Activated CD4-positive, alpha-beta T cell treated with anti-CD3 and anti-CD28 coated beads, Interleukin-2, amount 10 ng/mL, durations not matched to agents 7 days and 5 days (primary cell): ENCODE measurements around the gene SIL1. TPM values are rescaled to one million over a fixed set of nuclear protein-coding genes. Genes with fewer than 3 reads are reported as not detected.
"Not testable (repeated sequence)": the region's sequence is repeated elsewhere in the genome, so short reads cannot be mapped to it uniquely, and the experiment has no call there.

Experiments used
- CTCF ChIA-PET: fragments of 350-600 bp; sonication (Branson Sonifier 250); formaldehyde crosslinking; loops from one replicate; lab custom pipeline; 2021; ENCODE audit warnings: antibody characterized with exemption; lab: Charles Lee
- POLR2A ChIA-PET: fragments of 350-600 bp; sonication (Branson Sonifier 250); formaldehyde crosslinking; loops from one replicate; lab custom pipeline; 2021; ENCODE audit warnings: antibody characterized with exemption; lab: Charles Lee
- DNase-seq: peaks from one replicate; pipeline ENCODE4 v3.0.0-alpha.2; 2020
- H3K27ac Mint-ChIP-seq: one replicate; pipeline ENCODE4 v1.8.0; 2021; ENCODE audit warnings: mild to moderate bottlenecking, moderate library complexity, mixed read lengths
- H3K27me3 Mint-ChIP-seq: one replicate; pipeline ENCODE4 v1.8.0; 2021; ENCODE audit warnings: mixed read lengths
- H3K36me3 Mint-ChIP-seq: one replicate; pipeline ENCODE4 v1.8.0; 2021; ENCODE audit warnings: low read depth, mixed read lengths
- H3K4me1 Mint-ChIP-seq: one replicate; pipeline ENCODE4 v1.8.0; 2021; ENCODE audit warnings: mixed read lengths
- H3K4me3 Mint-ChIP-seq: one replicate; pipeline ENCODE4 v1.8.0; 2021; ENCODE audit warnings: mild to moderate bottlenecking, moderate library complexity, mixed read lengths
- H3K9me3 Mint-ChIP-seq: one replicate; pipeline ENCODE4 v1.8.0; 2021; ENCODE audit warnings: mixed read lengths
- total RNA-seq, 2 experiments: library from RNA; stranded (reverse); gene quantifications; one replicate each; pipeline ENCODE4 v1.2.3, GENCODE V29; 2021

Gene SIL1
- total RNA-seq, 2 experiments from 2014 or later: 9.4 to 9.7 TPM

DNA sequence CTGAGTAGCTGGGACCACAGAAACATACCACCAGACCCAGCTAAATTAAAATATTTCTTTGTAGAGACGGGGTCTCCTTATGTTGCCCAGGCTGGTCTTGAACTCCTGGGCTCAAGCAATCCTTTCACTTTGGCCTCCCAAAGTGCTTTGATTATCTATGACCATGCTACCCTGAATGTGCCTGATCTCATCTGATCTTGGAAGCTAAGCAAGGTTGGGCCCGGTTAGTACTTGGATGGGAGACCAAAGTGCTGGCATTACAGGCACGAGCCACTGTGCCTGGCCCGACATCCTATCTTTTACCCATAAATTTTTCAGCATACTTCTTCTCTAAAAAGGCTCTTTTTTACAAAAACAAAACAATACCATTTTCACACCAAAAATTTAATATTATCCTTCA, 186.0 kb downstream of the SIL1 start:
- CTCF ChIA-PET: no interaction called here
- H3K4me3 Mint-ChIP-seq: peak overlapping the region; percentile 68

DNA sequence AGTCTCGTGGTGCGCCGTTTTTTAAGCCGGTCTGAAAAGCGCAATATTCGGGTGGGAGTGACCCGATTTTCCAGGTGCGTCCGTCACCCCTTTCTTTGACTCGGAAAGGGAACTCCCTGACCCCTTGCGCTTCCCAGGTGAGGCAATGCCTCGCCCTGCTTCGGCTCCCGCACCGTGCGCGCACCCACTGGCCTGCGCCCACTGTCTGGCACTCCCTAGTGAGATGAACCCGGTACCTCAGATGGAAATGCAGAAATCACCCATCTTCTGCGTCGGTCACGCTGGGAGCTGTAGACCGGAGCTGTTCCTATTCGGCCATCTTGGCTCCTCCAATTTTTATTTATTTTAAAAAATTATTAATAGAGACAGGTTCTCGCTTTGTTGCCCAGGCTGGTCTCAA, 187.0 kb downstream of the SIL1 start:
- peak overlapping the region; percentile 71 for H3K27ac Mint-ChIP-seq
- H3K27me3 Mint-ChIP-seq, DNase-seq, H3K4me1 Mint-ChIP-seq, CTCF ChIA-PET, POLR2A ChIA-PET, H3K36me3 Mint-ChIP-seq, H3K9me3 Mint-ChIP-seq: not testable (repeated sequence)
- H3K4me3 Mint-ChIP-seq: peak overlapping the region; percentile 68

More for the DNA sequence above, 186.0 kb downstream of the SIL1 start:
- Mint-ChIP-seq H3K9me3 (no peaks in the 10 kb centered on the region), H3K27me3 (peaks cover 2% of the 10 kb centered on the region), H3K27ac (peak overlapping the region; percentile 39), H3K4me1 (peaks cover 2% of the 10 kb centered on the region), H3K36me3 (peaks cover 2% of the 10 kb centered on the region)
- DNase-seq: no peak
- POLR2A ChIA-PET: no interaction called here

DNA sequence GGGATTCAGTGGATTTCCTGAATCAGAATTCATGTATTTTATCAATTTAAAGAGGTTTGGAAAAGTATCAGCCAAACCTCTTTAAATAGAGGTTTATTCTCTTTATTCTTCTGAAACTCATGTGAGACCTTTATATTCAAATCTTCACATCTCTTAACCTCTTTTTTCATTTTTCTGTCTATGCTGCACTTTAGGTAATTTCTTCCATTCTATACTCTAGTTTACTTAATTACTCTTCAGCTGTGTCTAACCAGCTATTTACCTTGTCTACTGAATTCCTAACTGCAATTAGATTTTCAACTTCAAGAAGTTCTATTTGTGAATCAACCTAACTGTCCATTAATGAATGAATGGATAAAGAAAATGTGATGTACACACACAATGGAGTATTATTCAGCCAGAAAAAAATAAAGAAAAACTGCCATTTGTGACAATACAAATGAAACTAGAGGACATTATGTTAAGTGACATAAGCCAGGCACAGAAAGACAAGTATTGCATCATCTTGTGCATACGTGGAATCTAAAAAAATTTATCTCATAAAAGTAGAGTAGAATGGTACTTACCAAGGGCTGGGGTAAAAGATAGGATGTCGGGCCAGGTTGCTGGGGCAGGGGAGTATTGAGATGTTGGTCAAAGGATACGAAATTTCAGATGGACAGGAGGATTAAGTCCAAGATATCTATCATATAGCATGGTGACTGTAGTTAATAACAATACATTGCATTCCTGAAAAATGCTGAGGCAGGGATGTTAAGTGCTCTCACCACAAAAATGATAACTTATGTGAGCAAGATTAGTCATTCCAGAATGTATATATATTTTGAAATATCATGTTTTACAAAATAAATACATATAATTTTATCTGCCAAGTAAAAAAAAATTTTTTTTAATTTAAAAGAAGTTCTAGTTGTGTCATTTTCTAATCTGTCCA, 193.5 kb downstream of the SIL1 start:
- Mint-ChIP-seq H3K4me3 (no peak overlapping the region), H3K9me3 (peaks cover 5% of the 10 kb centered on the region), H3K27ac (no peak overlapping the region), H3K36me3 (no peaks in the 10 kb centered on the region), H3K27me3 (peaks cover 3% of the 10 kb centered on the region), H3K4me1 (no peaks in the 10 kb centered on the region)
- DNase-seq: no peak
- ChIA-PET CTCF (no interaction called here), POLR2A (no interaction called here)

GRCh38 chr5:138999674-139000073, 198.5 kb downstream of the SIL1 start:
- Mint-ChIP-seq H3K36me3 (no peaks in the 10 kb centered on the region), H3K27ac (no peak overlapping the region), H3K4me1 (no peaks in the 10 kb centered on the region), H3K27me3 (peaks cover 4% of the 10 kb centered on the region), H3K4me3 (no peak overlapping the region), H3K9me3 (peaks cover 11% of the 10 kb centered on the region)
- ChIA-PET CTCF (no interaction called here), POLR2A (no interaction called here)
- no peak for DNase-seq

DNA sequence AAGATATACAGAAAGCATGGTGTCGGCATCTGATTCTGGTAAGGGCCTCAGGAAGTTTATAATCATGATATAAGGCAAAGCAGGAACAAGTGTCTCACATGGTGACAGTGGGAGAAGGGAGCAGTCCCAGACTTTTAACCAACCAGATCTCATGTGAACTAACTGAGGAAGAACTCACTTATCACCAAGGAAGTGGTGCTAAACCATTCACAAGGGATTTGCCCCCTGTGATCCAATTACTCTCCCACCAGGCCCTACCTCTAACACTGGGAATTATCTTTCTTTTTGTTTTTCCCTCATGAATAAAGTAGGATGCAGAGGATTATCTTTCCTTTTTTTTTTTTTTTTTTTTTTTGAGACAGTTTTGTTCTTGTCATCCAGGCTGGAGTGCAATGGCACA, 199.6 kb downstream of the SIL1 start:
- Mint-ChIP-seq H3K27ac (no peak overlapping the region), H3K27me3 (peaks cover 4% of the 10 kb centered on the region), H3K36me3 (no peaks in the 10 kb centered on the region), H3K9me3 (peaks cover 8% of the 10 kb centered on the region), H3K4me3 (no peak overlapping the region), H3K4me1 (no peaks in the 10 kb centered on the region)
- ChIA-PET CTCF (no interaction called here), POLR2A (no interaction called here)
- DNase-seq: no peak

DNA sequence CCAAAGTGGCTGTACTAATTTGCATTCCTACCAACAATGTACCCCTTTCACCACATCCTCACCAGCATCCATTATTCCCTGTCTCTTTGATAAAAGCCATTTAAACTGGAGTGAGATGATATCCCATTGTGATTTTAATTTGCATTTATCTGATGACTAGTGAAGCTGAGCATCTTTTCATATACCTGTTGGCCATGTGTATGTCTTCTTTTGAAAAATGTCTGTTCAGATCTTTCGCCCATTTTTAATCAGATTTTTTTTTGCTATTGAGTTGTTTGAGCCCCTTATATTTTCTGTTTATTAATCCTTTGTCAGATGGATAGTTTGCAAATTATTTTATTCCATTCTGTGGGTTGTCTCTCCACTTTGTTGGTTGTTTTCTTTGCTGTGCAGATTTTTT, 202.0 kb downstream of the SIL1 start:
- no peaks in the 10 kb centered on the region for H3K36me3 Mint-ChIP-seq
- no peak for DNase-seq
- ChIA-PET POLR2A (no interaction called here), CTCF (no interaction called here)
- H3K27ac Mint-ChIP-seq: no peak overlapping the region
- H3K27me3 Mint-ChIP-seq: peaks cover 4% of the 10 kb centered on the region
- no peak overlapping the region for H3K4me3 Mint-ChIP-seq
- no peaks in the 10 kb centered on the region for H3K4me1 Mint-ChIP-seq
- H3K9me3 Mint-ChIP-seq: peaks cover 8% of the 10 kb centered on the region

DNA sequence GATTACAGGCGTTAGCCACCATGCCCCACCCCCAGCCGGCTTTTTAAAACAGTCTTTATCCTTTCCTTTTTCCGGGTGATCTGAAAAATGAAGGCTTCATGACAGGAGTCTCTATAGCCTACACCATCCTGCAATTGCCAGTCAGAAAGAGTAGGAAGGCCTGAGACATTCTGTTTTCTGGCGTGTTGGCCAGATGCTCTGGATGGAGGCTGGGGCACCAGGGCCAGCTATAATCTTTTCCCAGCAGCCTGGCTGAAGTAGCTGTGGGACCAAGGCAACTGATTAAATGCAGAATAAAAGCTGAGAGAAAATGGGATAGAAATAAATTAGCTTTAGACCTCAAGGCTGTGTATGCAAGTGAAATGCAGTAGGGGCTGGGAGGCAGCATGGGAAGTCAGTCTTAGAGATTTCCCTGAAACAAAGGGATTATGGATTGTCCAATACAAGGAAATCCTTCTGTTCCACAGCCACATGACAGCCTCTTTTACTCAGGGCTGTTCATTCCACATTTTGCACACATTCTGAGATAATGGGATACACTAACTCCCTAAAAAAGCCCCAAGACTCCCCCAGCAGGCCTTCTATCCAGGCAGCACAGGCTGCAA, 207.1 kb downstream of the SIL1 start:
- CTCF ChIA-PET: no interaction called here
- Mint-ChIP-seq H3K27ac (no peak overlapping the region), H3K9me3 (peaks cover 2% of the 10 kb centered on the region), H3K36me3 (no peaks in the 10 kb centered on the region), H3K4me3 (no peak overlapping the region), H3K27me3 (peaks cover 1% of the 10 kb centered on the region), H3K4me1 (no peaks in the 10 kb centered on the region)
- no peak for DNase-seq
- POLR2A ChIA-PET: no interaction called here

DNA sequence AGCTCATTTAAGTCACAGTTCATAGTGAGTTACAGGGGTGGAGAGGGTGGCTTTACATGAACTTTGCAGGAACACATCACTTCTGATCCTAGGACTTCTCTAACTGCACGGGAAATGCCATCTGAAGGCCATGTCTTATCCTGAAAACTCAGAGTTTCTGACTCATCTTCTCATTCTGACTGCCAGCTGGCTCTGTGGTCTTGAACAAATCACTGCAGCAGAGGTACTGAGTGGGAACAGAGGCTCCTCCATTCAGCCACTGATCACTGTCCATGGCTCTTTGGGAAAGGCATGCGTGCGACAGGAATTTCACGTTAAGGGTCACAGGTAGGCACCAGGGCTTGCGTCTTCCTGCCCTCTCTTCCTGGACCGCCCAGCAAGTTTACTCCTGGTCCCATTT, 208.4 kb downstream of the SIL1 start:
- H3K36me3 Mint-ChIP-seq: no peaks in the 10 kb centered on the region
- H3K27me3 Mint-ChIP-seq: no peaks in the 10 kb centered on the region
- peaks cover 8% of the 10 kb centered on the region for H3K4me1 Mint-ChIP-seq
- DNase-seq: no peak
- ChIA-PET CTCF (no interaction called here), POLR2A (no interaction called here)
- H3K27ac Mint-ChIP-seq: no peak overlapping the region
- no peaks in the 10 kb centered on the region for H3K9me3 Mint-ChIP-seq
- no peak overlapping the region for H3K4me3 Mint-ChIP-seq

DNA sequence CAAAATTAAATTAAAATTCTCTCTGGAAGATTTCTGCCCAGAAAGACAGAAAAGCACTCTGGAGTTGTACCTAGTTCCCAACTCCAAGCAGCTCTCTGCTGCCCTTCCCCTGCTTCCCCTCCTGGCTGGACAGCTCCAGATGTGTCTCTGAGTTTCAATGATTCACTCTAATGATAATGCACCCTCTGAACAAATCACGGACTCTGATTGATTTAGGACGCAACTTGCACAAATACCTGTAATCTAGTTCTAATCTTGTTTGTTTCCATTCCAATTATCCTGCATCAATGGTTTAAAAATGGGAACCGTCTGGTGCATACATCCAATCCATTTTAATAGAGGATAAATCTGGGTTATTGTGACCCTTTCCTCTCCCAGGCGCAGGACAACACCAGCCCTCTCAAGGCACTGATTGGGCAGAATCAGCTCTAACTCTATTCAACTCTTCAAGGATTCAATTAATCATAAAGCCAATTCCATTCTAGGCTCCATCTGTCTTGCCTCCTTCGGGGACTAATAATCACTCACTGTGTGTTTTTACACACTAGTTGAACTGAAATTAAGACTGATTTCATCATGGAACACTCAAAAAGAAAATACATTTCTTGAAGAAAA, 211.9 kb downstream of the SIL1 start:
- ChIA-PET CTCF (no interaction called here), POLR2A (no interaction called here)
- Mint-ChIP-seq H3K9me3 (no peaks in the 10 kb centered on the region), H3K4me3 (no peak overlapping the region), H3K27me3 (peaks cover 2% of the 10 kb centered on the region), H3K27ac (no peak overlapping the region), H3K36me3 (no peaks in the 10 kb centered on the region), H3K4me1 (peaks cover 20% of the 10 kb centered on the region)
- no peak for DNase-seq

- CTCF ChIA-PET: interaction anchor here (1.4 kb wide), 1 partner anchor 9 kb away, joined by 3 read pairs; no protein-coding TSS in a partner anchor
- DNase-seq: no peak
These were observed 212.5 kb downstream of the SIL1 start for GRCh38 chr5:138985683-138986082.

GRCh38 chr5:138985256-138985655, 212.9 kb downstream of the SIL1 start:
- peaks cover 2% of the 10 kb centered on the region for H3K27me3 Mint-ChIP-seq
- H3K4me1 Mint-ChIP-seq: peaks cover 30% of the 10 kb centered on the region
- ChIA-PET CTCF (interaction anchor here (1.4 kb wide), 1 partner anchor 9 kb away, joined by 3 read pairs; no protein-coding TSS in a partner anchor), POLR2A (no interaction called here)
- no peak for DNase-seq
- no peak overlapping the region for H3K27ac Mint-ChIP-seq
- H3K4me3 Mint-ChIP-seq: no peak overlapping the region
- H3K36me3 Mint-ChIP-seq: no peaks in the 10 kb centered on the region
- no peaks in the 10 kb centered on the region for H3K9me3 Mint-ChIP-seq

More at GRCh38 chr5:138985683-138986082, 212.5 kb downstream of the SIL1 start:
- Mint-ChIP-seq H3K4me3 (no peak overlapping the region), H3K9me3 (no peaks in the 10 kb centered on the region), H3K36me3 (no peaks in the 10 kb centered on the region), H3K27ac (no peak overlapping the region), H3K4me1 (peaks cover 26% of the 10 kb centered on the region), H3K27me3 (peaks cover 2% of the 10 kb centered on the region)
- POLR2A ChIA-PET: no interaction called here

GRCh38 chr5:138983984-138984383, 214.2 kb downstream of the SIL1 start:
- H3K4me3 Mint-ChIP-seq: no peak overlapping the region
- H3K36me3 Mint-ChIP-seq: no peaks in the 10 kb centered on the region
- no peak for DNase-seq
- CTCF ChIA-PET: no interaction called here
- no peak overlapping the region for H3K27ac Mint-ChIP-seq
- POLR2A ChIA-PET: no interaction called here
- peaks cover 42% of the 10 kb centered on the region for H3K4me1 Mint-ChIP-seq
- H3K9me3 Mint-ChIP-seq: no peaks in the 10 kb centered on the region
- peaks cover 2% of the 10 kb centered on the region for H3K27me3 Mint-ChIP-seq

GRCh38 chr5:138981586-138981985, 216.6 kb downstream of the SIL1 start:
- peaks cover 47% of the 10 kb centered on the region for H3K4me1 Mint-ChIP-seq
- H3K27me3 Mint-ChIP-seq: peaks cover 2% of the 10 kb centered on the region
- ChIA-PET CTCF (no interaction called here), POLR2A (no interaction called here)
- peak; percentile 59 for DNase-seq
- no peaks in the 10 kb centered on the region for H3K36me3 Mint-ChIP-seq
- no peak overlapping the region for H3K27ac Mint-ChIP-seq
- no peak overlapping the region for H3K4me3 Mint-ChIP-seq
- H3K9me3 Mint-ChIP-seq: no peaks in the 10 kb centered on the region
